B cell (primary cell): ENCODE results near the gene SUSD4.

Source experiments
- CTCF ChIP-seq: fragments of 200-600 bp; IDR thresholded peaks from one replicate; pipeline ENCODE4 v1.8.0; 2022; ENCODE audit warnings: antibody characterized with exemption, mild to moderate bottlenecking
- EZH2 ChIP-seq: IDR thresholded peaks from 2 replicates; pipeline ENCODE4 v1.6.1; 2012; ENCODE audit warnings: borderline replicate concordance, low read depth, mild to moderate bottlenecking, moderate library complexity, low read length; ENCODE audit not compliant: insufficient read depth, poor library complexity, severe bottlenecking

DNA sequence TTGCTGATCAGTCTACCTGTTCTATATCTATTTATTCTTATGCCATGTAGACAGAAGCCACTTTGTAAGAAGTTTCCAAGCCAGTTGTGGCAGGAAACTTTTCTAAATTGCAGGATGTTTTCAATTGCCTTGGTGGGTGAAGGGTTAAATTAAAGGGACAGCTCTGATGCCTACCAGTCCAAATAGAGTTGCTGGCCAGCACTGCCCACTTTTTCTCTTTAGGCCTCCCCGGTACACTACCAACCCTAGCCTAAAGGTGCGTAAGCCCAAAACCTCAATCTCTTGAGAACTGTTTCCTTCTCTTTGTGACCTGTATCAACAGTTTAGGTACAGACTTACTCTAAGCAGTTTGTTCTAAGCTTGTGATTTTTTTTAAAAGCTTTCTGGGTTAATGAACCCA, 15.5 kb downstream of the SUSD4 start:
- no peak for TF ChIP-seq CTCF
- no peak for TF ChIP-seq EZH2
